ENCODE measurements around the gene ARHGDIA. TPM values are rescaled to one million over a fixed set of nuclear protein-coding genes. Genes with fewer than 3 reads are reported as not detected.

Gene ARHGDIA
- polyA plus RNA-seq, 1 donor from 2014 or later = 16.1 TPM

DNA sequence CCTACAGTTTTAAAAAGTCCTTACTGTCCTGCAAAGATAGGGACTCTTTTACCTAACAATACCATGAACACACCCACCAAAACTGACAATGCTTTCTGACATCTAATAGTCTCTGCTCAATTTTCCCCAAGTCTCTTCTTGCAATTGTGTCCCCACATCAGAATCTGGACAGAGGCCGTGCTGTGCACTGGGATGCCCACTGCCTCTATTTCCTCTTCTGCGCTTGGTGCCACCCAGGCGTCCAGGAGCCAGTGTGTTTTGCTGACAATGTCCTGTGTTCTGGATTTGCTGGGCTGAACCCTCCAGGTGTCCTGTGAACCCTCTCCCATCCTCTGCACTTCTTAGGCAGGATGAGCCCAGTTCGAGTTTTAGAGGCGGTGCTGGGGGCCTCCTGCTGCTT, 6.4 kb upstream of the ARHGDIA start:
- no peak overlapping the region for H3K27ac ChIP-seq (ENCODE audit: low read length)
- H3K36me3 ChIP-seq (ENCODE audit: insufficient read depth, low read length) = no peaks in the 10 kb centered on the region

DNA sequence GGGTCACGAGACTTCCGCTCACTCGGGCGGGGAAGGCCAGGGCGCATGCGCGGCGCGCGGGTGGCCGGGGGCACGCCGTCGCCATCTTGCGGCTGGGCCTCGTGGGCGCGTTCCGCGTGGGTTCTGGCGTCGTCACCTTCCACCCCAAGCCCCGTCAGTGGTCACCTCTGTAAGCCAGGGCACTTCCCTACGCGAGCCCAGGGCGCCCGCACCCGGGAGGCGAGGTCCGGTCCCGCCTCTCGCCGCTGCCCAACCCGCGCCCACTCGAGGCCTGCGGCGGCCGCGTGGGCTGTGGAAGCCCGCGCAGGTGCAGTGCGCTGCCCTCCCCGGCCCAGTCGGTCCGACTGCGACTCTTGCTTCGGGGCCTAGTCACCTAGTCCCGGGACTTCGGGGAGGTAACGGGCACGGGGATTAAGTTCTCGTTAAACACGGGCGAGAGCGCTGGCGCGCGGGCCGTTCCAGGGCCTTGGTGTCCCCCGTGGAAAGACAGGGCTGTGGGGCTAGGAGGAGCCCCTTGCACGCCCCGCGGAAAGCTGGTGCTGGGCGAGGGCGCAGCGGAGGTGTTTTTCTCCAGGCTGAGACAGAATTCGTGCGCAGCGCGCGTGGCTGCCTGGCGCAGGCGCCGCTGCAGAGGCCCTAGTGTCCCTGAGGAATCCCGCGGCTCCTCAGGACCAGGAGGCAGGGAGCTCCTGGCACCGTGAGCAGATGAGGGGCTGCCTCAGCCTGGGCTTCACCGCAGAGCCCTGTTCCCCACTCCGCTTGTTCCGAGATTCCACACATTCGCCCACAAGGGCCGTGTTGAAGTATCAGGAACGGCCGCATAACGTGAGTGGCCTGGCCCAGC, 472 bp upstream of the ARHGDIA start:
- Histone ChIP-seq H3K4me2 (ENCODE audit: low read length) (peak overlapping the region; percentile 63), H3K27me3 (ENCODE audit: insufficient read depth, low read depth, low read length) (no peaks in the 10 kb centered on the region), H3K79me2 (replicated peaks; ENCODE audit: insufficient read depth, low read length) (peaks cover 13% of the 10 kb centered on the region), H3F3A (ENCODE audit: insufficient read depth, low read length, poor library complexity, severe bottlenecking) (no peaks in the 10 kb centered on the region), H3K9me3 (ENCODE audit: low read length) (no peaks in the 10 kb centered on the region), H2AFZ (ENCODE audit: low read depth, low read length) (peak overlapping the region; percentile 83), H3K9me2 (ENCODE audit: insufficient read depth, low read length) (no peaks in the 10 kb centered on the region), H3K9ac (ENCODE audit: low read length) (peak overlapping the region; percentile 96), H3K27ac (ENCODE audit: low read length) (peak overlapping the region; percentile 94), H4K20me1 (ENCODE audit: insufficient read depth) (no peaks in the 10 kb centered on the region), H3K36me3 (ENCODE audit: insufficient read depth, low read length) (no peaks in the 10 kb centered on the region), H3K4me3 (ENCODE audit: low read length) (peak overlapping the region; percentile 97)
- no peak for TF ChIP-seq RAD21 (conservative IDR thresholded peaks at IDR 0.05)
- peak; percentile 79 for TF ChIP-seq EP300 (conservative IDR thresholded peaks at IDR 0.05; ENCODE audit: poor library complexity, severe bottlenecking)
- peak; percentile 53 for TF ChIP-seq SMC3 (conservative IDR thresholded peaks at IDR 0.05; ENCODE audit: poor library complexity)
- TF ChIP-seq MXI1 (conservative IDR thresholded peaks at IDR 0.05; ENCODE audit: poor library complexity, severe bottlenecking) = peak; percentile 98
- TF ChIP-seq EZH2 (IDR thresholded peaks at IDR 0.05; ENCODE audit: borderline replicate concordance, insufficient read depth, low read length, poor library complexity, severe bottlenecking) = no peak
- TF ChIP-seq, protein P1, sequence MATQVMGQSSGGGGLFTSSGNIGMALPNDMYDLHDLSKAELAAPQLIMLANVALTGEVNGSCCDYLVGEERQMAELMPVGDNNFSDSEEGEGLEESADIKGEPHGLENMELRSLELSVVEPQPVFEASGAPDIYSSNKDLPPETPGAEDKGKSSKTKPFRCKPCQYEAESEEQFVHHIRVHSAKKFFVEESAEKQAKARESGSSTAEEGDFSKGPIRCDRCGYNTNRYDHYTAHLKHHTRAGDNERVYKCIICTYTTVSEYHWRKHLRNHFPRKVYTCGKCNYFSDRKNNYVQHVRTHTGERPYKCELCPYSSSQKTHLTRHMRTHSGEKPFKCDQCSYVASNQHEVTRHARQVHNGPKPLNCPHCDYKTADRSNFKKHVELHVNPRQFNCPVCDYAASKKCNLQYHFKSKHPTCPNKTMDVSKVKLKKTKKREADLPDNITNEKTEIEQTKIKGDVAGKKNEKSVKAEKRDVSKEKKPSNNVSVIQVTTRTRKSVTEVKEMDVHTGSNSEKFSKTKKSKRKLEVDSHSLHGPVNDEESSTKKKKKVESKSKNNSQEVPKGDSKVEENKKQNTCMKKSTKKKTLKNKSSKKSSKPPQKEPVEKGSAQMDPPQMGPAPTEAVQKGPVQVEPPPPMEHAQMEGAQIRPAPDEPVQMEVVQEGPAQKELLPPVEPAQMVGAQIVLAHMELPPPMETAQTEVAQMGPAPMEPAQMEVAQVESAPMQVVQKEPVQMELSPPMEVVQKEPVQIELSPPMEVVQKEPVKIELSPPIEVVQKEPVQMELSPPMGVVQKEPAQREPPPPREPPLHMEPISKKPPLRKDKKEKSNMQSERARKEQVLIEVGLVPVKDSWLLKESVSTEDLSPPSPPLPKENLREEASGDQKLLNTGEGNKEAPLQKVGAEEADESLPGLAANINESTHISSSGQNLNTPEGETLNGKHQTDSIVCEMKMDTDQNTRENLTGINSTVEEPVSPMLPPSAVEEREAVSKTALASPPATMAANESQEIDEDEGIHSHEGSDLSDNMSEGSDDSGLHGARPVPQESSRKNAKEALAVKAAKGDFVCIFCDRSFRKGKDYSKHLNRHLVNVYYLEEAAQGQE (IDR thresholded peaks at IDR 0.05; ENCODE audit: borderline replicate concordance) = peak; percentile 83
- peak; percentile 93 for TF ChIP-seq POLR2AphosphoS5 (IDR thresholded peaks at IDR 0.05)
- peak; percentile 71 for TF ChIP-seq TAF1 (IDR thresholded peaks at IDR 0.05; ENCODE audit: low read depth)
- TF ChIP-seq, protein P2, sequence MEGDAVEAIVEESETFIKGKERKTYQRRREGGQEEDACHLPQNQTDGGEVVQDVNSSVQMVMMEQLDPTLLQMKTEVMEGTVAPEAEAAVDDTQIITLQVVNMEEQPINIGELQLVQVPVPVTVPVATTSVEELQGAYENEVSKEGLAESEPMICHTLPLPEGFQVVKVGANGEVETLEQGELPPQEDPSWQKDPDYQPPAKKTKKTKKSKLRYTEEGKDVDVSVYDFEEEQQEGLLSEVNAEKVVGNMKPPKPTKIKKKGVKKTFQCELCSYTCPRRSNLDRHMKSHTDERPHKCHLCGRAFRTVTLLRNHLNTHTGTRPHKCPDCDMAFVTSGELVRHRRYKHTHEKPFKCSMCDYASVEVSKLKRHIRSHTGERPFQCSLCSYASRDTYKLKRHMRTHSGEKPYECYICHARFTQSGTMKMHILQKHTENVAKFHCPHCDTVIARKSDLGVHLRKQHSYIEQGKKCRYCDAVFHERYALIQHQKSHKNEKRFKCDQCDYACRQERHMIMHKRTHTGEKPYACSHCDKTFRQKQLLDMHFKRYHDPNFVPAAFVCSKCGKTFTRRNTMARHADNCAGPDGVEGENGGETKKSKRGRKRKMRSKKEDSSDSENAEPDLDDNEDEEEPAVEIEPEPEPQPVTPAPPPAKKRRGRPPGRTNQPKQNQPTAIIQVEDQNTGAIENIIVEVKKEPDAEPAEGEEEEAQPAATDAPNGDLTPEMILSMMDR (IDR thresholded peaks at IDR 0.05; ENCODE audit: poor library complexity, severe bottlenecking) = peak; percentile 63

More for the DNA sequence above, 6.4 kb upstream of the ARHGDIA start:
- Histone ChIP-seq H3K9ac (ENCODE audit: low read length) (no peak overlapping the region), H3K4me3 (ENCODE audit: low read length) (no peak overlapping the region), H3F3A (ENCODE audit: insufficient read depth, low read length, poor library complexity, severe bottlenecking) (no peaks in the 10 kb centered on the region), H3K4me2 (ENCODE audit: low read length) (no peak overlapping the region), H3K9me2 (ENCODE audit: insufficient read depth, low read length) (no peaks in the 10 kb centered on the region), H3K9me3 (ENCODE audit: low read length) (no peaks in the 10 kb centered on the region), H3K79me2 (replicated peaks; ENCODE audit: insufficient read depth, low read length) (no peaks in the 10 kb centered on the region), H2AFZ (ENCODE audit: low read depth, low read length) (no peak overlapping the region), H4K20me1 (ENCODE audit: insufficient read depth) (no peaks in the 10 kb centered on the region), H3K27me3 (ENCODE audit: insufficient read depth, low read depth, low read length) (no peaks in the 10 kb centered on the region)
- TF ChIP-seq, protein P1 (IDR thresholded peaks at IDR 0.05; ENCODE audit: borderline replicate concordance) = no peak
- TF ChIP-seq RAD21 (conservative IDR thresholded peaks at IDR 0.05) (no peak), EZH2 (IDR thresholded peaks at IDR 0.05; ENCODE audit: borderline replicate concordance, insufficient read depth, low read length, poor library complexity, severe bottlenecking) (no peak), SMC3 (conservative IDR thresholded peaks at IDR 0.05; ENCODE audit: poor library complexity) (no peak), TAF1 (IDR thresholded peaks at IDR 0.05; ENCODE audit: low read depth) (no peak)
